Measurements from ENCODE around the gene ZNF580. TPM values are rescaled to one million over a fixed set of nuclear protein-coding genes. Genes with fewer than 3 reads are reported as not detected.

ZNF580 gene
- total RNA-seq, 4 donors from 2014 or later, result 8.8 to 19.1 (median 12.9) TPM

DNA sequence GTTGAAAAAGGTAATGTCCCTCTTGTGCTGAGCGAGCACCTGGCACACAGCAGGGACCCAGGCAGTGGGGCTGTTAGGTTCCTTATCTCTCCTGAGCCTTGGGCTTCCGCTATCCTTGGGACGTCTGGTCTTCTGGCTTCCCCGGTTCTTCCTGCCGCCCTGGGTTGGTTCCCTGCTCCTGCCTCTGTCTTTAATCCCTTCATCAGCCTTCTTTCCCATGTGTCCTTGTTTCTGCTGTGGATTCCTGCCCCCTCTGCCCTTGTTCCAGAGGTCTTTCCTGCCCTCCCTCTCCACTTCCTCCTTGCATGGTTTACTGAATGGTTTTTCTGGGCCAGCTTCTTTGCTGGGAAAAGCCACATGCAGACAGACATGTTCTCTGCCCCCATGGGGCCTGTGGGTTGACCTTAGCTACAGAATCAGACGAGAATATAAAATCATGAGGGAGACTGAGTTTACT, 36.8 kb downstream of the ZNF580 start:
- H3K27me3 ChIP-seq, result no peaks in the 10 kb centered on the region
- 53 to 65% methylated on average over 6 of the region's 6 CpGs for WGBS, 2 donors
- DNase-seq, result no peak
- H3K27ac ChIP-seq, result peak overlapping the region; percentile 33 to 93 (median 64)
- no peaks in the 10 kb centered on the region for H3K9me3 ChIP-seq
- intact Hi-C loops (cut with DNase I), result no loop called here
- peaks cover 34 to 76% (median 40%) of the 10 kb centered on the region in 3 donors for H3K4me1 ChIP-seq
- TF ChIP-seq POLR2A (IDR thresholded peaks at IDR 0.05), result no peak
- TF ChIP-seq, protein P1, sequence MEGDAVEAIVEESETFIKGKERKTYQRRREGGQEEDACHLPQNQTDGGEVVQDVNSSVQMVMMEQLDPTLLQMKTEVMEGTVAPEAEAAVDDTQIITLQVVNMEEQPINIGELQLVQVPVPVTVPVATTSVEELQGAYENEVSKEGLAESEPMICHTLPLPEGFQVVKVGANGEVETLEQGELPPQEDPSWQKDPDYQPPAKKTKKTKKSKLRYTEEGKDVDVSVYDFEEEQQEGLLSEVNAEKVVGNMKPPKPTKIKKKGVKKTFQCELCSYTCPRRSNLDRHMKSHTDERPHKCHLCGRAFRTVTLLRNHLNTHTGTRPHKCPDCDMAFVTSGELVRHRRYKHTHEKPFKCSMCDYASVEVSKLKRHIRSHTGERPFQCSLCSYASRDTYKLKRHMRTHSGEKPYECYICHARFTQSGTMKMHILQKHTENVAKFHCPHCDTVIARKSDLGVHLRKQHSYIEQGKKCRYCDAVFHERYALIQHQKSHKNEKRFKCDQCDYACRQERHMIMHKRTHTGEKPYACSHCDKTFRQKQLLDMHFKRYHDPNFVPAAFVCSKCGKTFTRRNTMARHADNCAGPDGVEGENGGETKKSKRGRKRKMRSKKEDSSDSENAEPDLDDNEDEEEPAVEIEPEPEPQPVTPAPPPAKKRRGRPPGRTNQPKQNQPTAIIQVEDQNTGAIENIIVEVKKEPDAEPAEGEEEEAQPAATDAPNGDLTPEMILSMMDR (IDR thresholded peaks at IDR 0.05), result no peak
- H3K4me3 ChIP-seq, result peak overlapping the region in 1 of 4 donors; percentile 100
- H3K36me3 ChIP-seq, result peaks cover 26 to 70% (median 27%) of the 10 kb centered on the region in 3 donors

DNA sequence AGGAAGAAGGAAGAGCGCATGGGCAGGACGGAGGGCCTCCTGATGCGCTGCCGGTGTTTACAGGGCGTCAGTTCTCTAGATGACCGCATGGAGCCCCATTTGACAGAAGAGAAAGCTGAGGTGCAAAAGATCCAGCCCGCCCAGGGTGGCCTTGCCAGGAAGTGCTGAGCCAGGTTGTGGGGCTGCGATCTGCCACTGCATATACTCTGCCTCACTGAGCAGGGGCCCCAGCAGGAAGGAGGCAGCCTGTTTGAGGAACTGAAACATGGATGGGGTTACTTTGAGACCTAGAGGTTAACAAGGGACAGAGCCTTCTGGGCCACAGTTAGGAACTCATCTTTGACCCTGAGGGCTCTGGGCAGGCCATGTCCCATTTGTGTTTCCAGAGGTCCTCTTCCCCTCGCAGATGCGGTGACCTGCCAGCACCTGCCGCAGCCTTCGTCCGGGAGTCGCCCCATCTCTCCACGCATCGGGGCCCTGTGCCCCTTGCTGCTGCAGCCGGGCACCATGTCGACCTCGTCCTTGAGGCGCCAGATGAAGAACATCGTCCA, 37.4 kb downstream of the ZNF580 start:
- TF ChIP-seq, protein P1 (IDR thresholded peaks at IDR 0.05), result peak in 1 of 6 experiments; percentile 15
- TF ChIP-seq POLR2A (IDR thresholded peaks at IDR 0.05), result no peak
- intact Hi-C loops (cut with DNase I), result no loop called here
- Histone ChIP-seq H3K27me3 (no peaks in the 10 kb centered on the region), H3K36me3 (peaks cover 26 to 70% (median 27%) of the 10 kb centered on the region in 3 donors), H3K4me1 (peaks cover 34 to 74% (median 40%) of the 10 kb centered on the region in 3 donors), H3K9me3 (no peaks in the 10 kb centered on the region), H3K27ac (peak overlapping the region in 3 of 4 donors; percentile 33 to 93 (median 82)), H3K4me3 (no peak overlapping the region)
- WGBS, 2 donors, result 71 to 90% methylated on average over 9 to 13 of the region's 21 CpGs
- peak; percentile 41 for DNase-seq

DNA sequence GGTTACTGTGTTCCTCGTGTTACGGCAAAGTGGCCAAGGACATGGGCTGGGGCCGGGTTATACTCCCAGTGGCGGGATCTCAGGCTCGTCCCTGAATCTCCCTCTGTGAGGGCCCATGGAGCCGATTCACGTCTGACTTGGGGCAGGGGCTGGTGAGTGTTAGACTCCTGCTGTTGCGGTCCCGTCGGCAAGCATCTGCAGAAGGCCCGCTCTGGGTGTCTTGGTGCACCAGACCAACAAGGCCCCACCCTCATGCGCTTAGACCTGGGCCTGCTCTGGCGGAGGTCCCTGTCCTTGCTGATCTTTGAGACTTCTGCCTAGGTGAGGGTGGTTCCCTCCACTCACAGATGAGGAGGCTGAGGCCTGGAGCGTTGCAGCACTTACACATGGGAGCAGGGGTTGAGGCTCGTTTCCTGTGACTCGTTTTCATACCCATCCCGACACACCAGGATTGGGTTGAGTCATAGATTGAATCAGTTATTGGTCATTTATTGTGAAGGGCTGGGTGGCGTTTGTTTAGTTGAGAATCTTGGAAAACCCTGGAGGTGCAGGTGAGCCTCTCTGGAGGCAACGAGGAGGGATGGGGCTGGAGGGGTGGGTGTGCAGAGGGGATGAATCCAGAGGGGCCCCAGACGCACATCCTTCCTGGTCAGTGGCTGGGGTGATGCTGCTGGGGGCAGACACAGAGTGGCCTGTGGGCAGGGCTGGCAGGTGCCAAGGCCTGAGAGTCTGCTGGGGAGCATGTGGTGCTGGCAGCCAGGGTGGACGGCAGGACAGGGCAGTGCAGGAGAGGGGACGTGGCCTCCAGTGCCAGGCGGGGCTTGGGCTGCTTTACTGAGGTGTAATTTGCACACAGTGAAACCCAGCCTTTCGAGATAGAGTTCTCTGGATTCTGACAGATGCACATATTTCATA, 38.8 kb downstream of the ZNF580 start:
- no peak for DNase-seq
- no peak for TF ChIP-seq POLR2A (IDR thresholded peaks at IDR 0.05)
- TF ChIP-seq, protein P1 (IDR thresholded peaks at IDR 0.05), result no peak
- 66 to 71% methylated on average over 8 to 11 of the region's 24 CpGs for WGBS, 2 donors
- Histone ChIP-seq H3K4me3 (no peak overlapping the region), H3K27ac (no peak overlapping the region), H3K36me3 (peaks cover 22 to 71% (median 26%) of the 10 kb centered on the region in 3 donors), H3K4me1 (peaks cover 28 to 68% (median 33%) of the 10 kb centered on the region in 3 donors), H3K9me3 (no peaks in the 10 kb centered on the region), H3K27me3 (no peaks in the 10 kb centered on the region)
- intact Hi-C loops (cut with DNase I), result no loop called here

DNA sequence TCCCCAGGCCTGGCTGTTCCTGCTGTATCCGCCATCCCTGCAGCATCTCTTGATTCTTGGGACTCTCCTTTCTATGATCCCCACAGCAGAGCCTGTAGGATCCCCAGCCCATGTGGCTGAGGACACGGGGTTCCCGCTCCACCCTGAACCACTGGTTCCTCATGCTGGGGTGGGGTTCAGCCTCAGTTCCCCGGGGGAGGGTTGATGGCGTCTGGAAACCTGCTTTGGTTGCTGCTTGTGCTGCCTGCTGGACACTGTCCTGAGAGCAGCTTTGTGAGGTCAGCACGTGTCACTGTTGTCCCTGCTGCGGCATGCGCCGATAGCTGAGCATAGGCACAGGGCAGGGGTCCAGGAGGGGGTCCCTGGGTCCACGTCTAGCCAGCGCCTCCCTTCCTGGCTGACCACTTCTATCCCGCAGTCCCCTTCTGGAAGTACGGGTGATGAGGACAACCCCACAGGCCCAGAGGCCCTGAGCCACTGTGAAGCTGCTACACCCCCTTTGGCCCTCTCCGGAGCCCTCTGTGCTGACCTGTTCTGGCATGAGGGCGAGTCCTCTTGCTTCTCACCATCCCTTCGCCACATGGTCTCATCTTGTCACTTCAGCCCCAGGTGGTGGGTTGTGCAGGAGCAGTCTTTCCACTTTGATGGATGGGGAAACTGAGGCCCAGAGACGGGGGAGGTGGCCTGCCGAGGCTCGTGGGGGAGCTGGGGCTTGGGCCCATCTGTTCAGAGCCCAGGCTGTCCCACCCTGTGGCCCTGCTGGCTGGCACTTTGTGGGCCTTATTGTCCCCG, 39.7 kb downstream of the ZNF580 start:
- 83 to 95% methylated on average over 1 to 9 of the region's 20 CpGs for WGBS, 2 donors
- no peak for DNase-seq
- H3K27me3 ChIP-seq, result no peaks in the 10 kb centered on the region
- no peaks in the 10 kb centered on the region for H3K9me3 ChIP-seq
- H3K36me3 ChIP-seq, result peaks cover 28 to 80% (median 32%) of the 10 kb centered on the region in 3 donors
- no peak overlapping the region for H3K27ac ChIP-seq
- TF ChIP-seq POLR2A (IDR thresholded peaks at IDR 0.05), result no peak
- TF ChIP-seq, protein P1 (IDR thresholded peaks at IDR 0.05), result no peak
- no peak overlapping the region for H3K4me3 ChIP-seq
- H3K4me1 ChIP-seq, result peaks cover 27 to 65% (median 31%) of the 10 kb centered on the region in 3 donors
- intact Hi-C loops (cut with DNase I), result no loop called here

Data from esophagus squamous epithelium (tissue), 5 donors.